GM12872 (cell line): Measurements from ENCODE around the gene DOCK9.

Experiments
- CTCF ChIP-seq: IDR thresholded peaks from 3 replicates; pipeline ENCODE4 v1.5.1; 2011; ENCODE audit warnings: low read depth, mild to moderate bottlenecking, low read length, moderate library complexity; ENCODE audit not compliant: insufficient read depth

DOCK9 gene

GRCh38 chr13:98955336-98955735, 22.5 kb downstream of the DOCK9 start:
- no peak for TF ChIP-seq CTCF

- no peak for TF ChIP-seq CTCF
Observed at GRCh38 chr13:98954313-98954712, 23.6 kb downstream of the DOCK9 start.

GRCh38 chr13:98951266-98951665, 26.6 kb downstream of the DOCK9 start:
- TF ChIP-seq CTCF: no peak

- TF ChIP-seq CTCF: no peak
Observed at GRCh38 chr13:98950705-98951104, 27.2 kb downstream of the DOCK9 start.

- TF ChIP-seq CTCF: no peak
Observed at GRCh38 chr13:98947925-98948324, 29.9 kb downstream of the DOCK9 start.

- TF ChIP-seq CTCF: no peak
Observed at GRCh38 chr13:98945863-98946605, 31.8 kb downstream of the DOCK9 start.

GRCh38 chr13:98944336-98944735, 33.5 kb downstream of the DOCK9 start:
- no peak for TF ChIP-seq CTCF
